Left lung (tissue), 10 donors: ENCODE results near the gene CRACDL. TPM values are rescaled to one million over a fixed set of nuclear protein-coding genes. Genes with fewer than 3 reads are reported as not detected.

Experiments
- ATAC-seq: fragments of 200-7000 bp; cut with Tn5 transposase; one replicate; pipeline ENCODE4 v1.9.1; 2020; ENCODE audit warnings: moderate library complexity
- DNase-seq, 4 donors: peaks; one replicate each; pipeline ENCODE4 v3.0.0-alpha.2; 2013 to 2020
- H3K27ac ChIP-seq, 2 donors: fragments of 200-600 bp; sonication (generic) in 1 of 2; one replicate each; pipeline versions ENCODE4 v1.5.0 to v1.8.0; 2020 to 2021
- H3K27me3 ChIP-seq, 2 donors: fragments of 200-600 bp; sonication (generic) in 1 of 2; one replicate each; pipeline versions ENCODE4 v1.5.0 to v1.8.0; 2020 to 2021
- H3K36me3 ChIP-seq, 2 donors: fragments of 200-600 bp; sonication (generic) in 1 of 2; one replicate each; pipeline versions ENCODE4 v1.5.0 to v1.8.0; 2020 to 2021
- H3K4me1 ChIP-seq, 2 donors: fragments of 200-600 bp; one replicate each; pipeline ENCODE4 v1.8.0; 2021
- H3K4me3 ChIP-seq, 2 donors: fragments of 200-600 bp; sonication (generic) in 1 of 2; one replicate each; pipeline versions ENCODE4 v1.5.0 to v1.8.0; 2020 to 2021; ENCODE audit warnings: mild to moderate bottlenecking in 1 of 2
- H3K9me3 ChIP-seq, 2 donors: fragments of 200-600 bp; sonication (generic) in 1 of 2; one replicate each; pipeline versions ENCODE4 v1.5.0 to v1.8.0; 2020 to 2021
- CTCF ChIP-seq, 2 donors: fragments of 200-600 bp; sonication (generic) in 1 of 2; IDR thresholded peaks; one replicate each; pipeline versions ENCODE4 v1.5.0 to v1.8.0; 2021; ENCODE audit warnings: antibody characterized with exemption in 2 of 2
- intact Hi-C, 2 donors: fragments of 100-400 bp; cut with DNase I; formaldehyde crosslinking; loops; one replicate each; pipeline versions ENCODE4 v1.11.2 to v1.14.2; 2022
- polyA plus RNA-seq, 6 donors: library from polyadenylated mRNA; unstranded; fragments of 120-200 nt; gene quantifications; one replicate each; pipeline ENCODE4 v1.2.1, GENCODE V29; 2013; ENCODE audit not compliant: insufficient read length in 6 of 6
- total RNA-seq, 2 donors: library from RNA; stranded (reverse); fragmentation: NEBNext Ultra II Directional; extraction: Animal tissue kit (Norgen Biotek cat#: 25700); gene quantifications; one replicate each; pipeline ENCODE4 v1.2.1, GENCODE V29; 2021
- donor health status: DM: no; HTN: yes; CAD: no.
- donor health status: DM: no; HTN: no; CAD: no.

CRACDL gene
- total and polyA plus RNA-seq, 8 donors: 4.0 to 15.2 (median 6.0) TPM

GRCh38 chr2:98751748-98752147 lies 184.3 kb downstream of the CRACDL start:
- DNase-seq: no peak
- no peaks in the 10 kb centered on the region for H3K9me3 ChIP-seq
- intact Hi-C loops: no loop called here

GRCh38 chr2:98750593-98751282 lies 185.3 kb downstream of the CRACDL start:
- intact Hi-C loops: no loop called here
- DNase-seq: no peak
- H3K4me3 ChIP-seq: no peak overlapping the region
- no peaks in the 10 kb centered on the region for H3K9me3 ChIP-seq
- no peak for TF ChIP-seq CTCF (IDR thresholded peaks at IDR 0.05)
- H3K27ac ChIP-seq: no peak overlapping the region
- no peaks in the 10 kb centered on the region for H3K27me3 ChIP-seq
- no peak for ATAC-seq
- H3K4me1 ChIP-seq: peaks cover 6 to 29% of the 10 kb centered on the region in 2 donors
- no peaks in the 10 kb centered on the region for H3K36me3 ChIP-seq

More at GRCh38 chr2:98751748-98752147, 184.3 kb downstream of the CRACDL start:
- peaks cover 6 to 33% of the 10 kb centered on the region in 2 donors for H3K4me1 ChIP-seq
- H3K27me3 ChIP-seq: no peaks in the 10 kb centered on the region
- H3K36me3 ChIP-seq: no peaks in the 10 kb centered on the region
- H3K4me3 ChIP-seq: no peak overlapping the region
- no peak for ATAC-seq
- no peak overlapping the region for H3K27ac ChIP-seq
- TF ChIP-seq CTCF (IDR thresholded peaks at IDR 0.05): no peak

GRCh38 chr2:98749066-98749450 lies 187.0 kb downstream of the CRACDL start:
- Histone ChIP-seq H3K4me3 (no peak overlapping the region), H3K27ac (peak overlapping the region in 1 of 2 donors; percentile 76), H3K4me1 (peaks cover 6 to 31% of the 10 kb centered on the region in 2 donors), H3K27me3 (no peaks in the 10 kb centered on the region), H3K9me3 (no peaks in the 10 kb centered on the region), H3K36me3 (no peaks in the 10 kb centered on the region)
- intact Hi-C loops: no loop called here
- DNase-seq: peak in 3 of 4 donors; percentile 69 to 86 (median 70)
- TF ChIP-seq CTCF (IDR thresholded peaks at IDR 0.05): no peak
- peak; percentile 90 for ATAC-seq

GRCh38 chr2:98748292-98749065 lies 187.5 kb downstream of the CRACDL start:
- TF ChIP-seq CTCF (IDR thresholded peaks at IDR 0.05): no peak
- H3K4me3 ChIP-seq: no peak overlapping the region
- peaks cover 6 to 34% of the 10 kb centered on the region in 2 donors for H3K4me1 ChIP-seq
- no peaks in the 10 kb centered on the region for H3K36me3 ChIP-seq
- DNase-seq: no peak
- ATAC-seq: peak; percentile 29
- H3K27me3 ChIP-seq: no peaks in the 10 kb centered on the region
- H3K9me3 ChIP-seq: no peaks in the 10 kb centered on the region
- H3K27ac ChIP-seq: peak overlapping the region in 1 of 2 donors; percentile 76
- intact Hi-C loops: no loop called here

GRCh38 chr2:98747888-98748287 lies 188.1 kb downstream of the CRACDL start:
- DNase-seq (no peak), ATAC-seq (no peak)
- Histone ChIP-seq H3K27ac (peak overlapping the region in 1 of 2 donors; percentile 76), H3K4me1 (peaks cover 6 to 31% of the 10 kb centered on the region in 2 donors), H3K36me3 (no peaks in the 10 kb centered on the region), H3K9me3 (no peaks in the 10 kb centered on the region), H3K27me3 (no peaks in the 10 kb centered on the region), H3K4me3 (no peak overlapping the region)
- no peak for TF ChIP-seq CTCF (IDR thresholded peaks at IDR 0.05)
- intact Hi-C loops: no loop called here
